HepG2 (cell line): ENCODE data around the gene TMEM253. TPM values are rescaled to one million over a fixed set of nuclear protein-coding genes. Genes with fewer than 3 reads are reported as not detected.

Source experiments
- ARID2 ChIP-seq: sonication (generic); formaldehyde crosslinking; IDR thresholded peaks from 2 replicates; pipeline ENCODE4 v1.8.1; 2022; ENCODE audit warnings: mild to moderate bottlenecking, missing genetic modification reagents, borderline replicate concordance
- ARID5B ChIP-seq: IDR thresholded peaks from 2 replicates; pipeline ENCODE4 v1.4.0; 2020; ENCODE audit warnings: mild to moderate bottlenecking, missing genetic modification reagents
- ATF7 ChIP-seq, 2 experiments: fragments of 450-650 bp in 1 of 2; sonication (generic) in 1 of 2; formaldehyde crosslinking in 1 of 2; IDR thresholded peaks; 2 replicates each; pipeline versions ENCODE4 v1.4.0 to v1.6.1; 2016 to 2020; ENCODE audit warnings: antibody characterized with exemption in 1 of 2, mild to moderate bottlenecking in 1 of 2, missing genetic modification reagents in 1 of 2
- HNRNPK ChIP-seq: fragments of 200-400 bp; formaldehyde crosslinking; IDR thresholded peaks from 2 replicates; pipeline ENCODE4 v1.6.1; 2018; ENCODE audit warnings: low read length, low read depth, moderate library complexity, mild to moderate bottlenecking; ENCODE audit not compliant: poor library complexity, severe bottlenecking
- ISL2 ChIP-seq: sonication (generic); formaldehyde crosslinking; IDR thresholded peaks from 2 replicates; pipeline ENCODE4 v1.5.0; 2020; ENCODE audit warnings: missing genetic modification reagents
- KLF12 ChIP-seq: sonication (generic); formaldehyde crosslinking; IDR thresholded peaks from 2 replicates; pipeline ENCODE4 v1.4.0; 2020; ENCODE audit warnings: missing genetic modification reagents, borderline replicate concordance
- MXI1 ChIP-seq: IDR thresholded peaks from 3 replicates; pipeline ENCODE4 v1.6.1; 2012; ENCODE audit warnings: low read depth, low read length, inconsistent platforms, borderline replicate concordance
- MYNN ChIP-seq: sonication (generic); formaldehyde crosslinking; IDR thresholded peaks from 2 replicates; pipeline ENCODE4 v1.4.0; 2020; ENCODE audit warnings: mild to moderate bottlenecking, low read depth, missing genetic modification reagents
- NR2F1 ChIP-seq, 2 experiments: fragments of 450-650 bp in 1 of 2; formaldehyde crosslinking in 1 of 2; IDR thresholded peaks; 2 replicates each; pipeline versions ENCODE4 v1.5.0 to v1.6.1; 2016 to 2020; ENCODE audit warnings: mild to moderate bottlenecking in 1 of 2, missing compliant biosample characterization in 1 of 2, missing genetic modification reagents in 1 of 2, moderate library complexity in 1 of 2
- PCBP1 ChIP-seq: fragments of 200-400 bp; formaldehyde crosslinking; IDR thresholded peaks from 2 replicates; pipeline ENCODE4 v1.6.1; 2017; ENCODE audit warnings: mild to moderate bottlenecking, low read depth, low read length, borderline replicate concordance
- PHF20 ChIP-seq: sonication (generic); formaldehyde crosslinking; IDR thresholded peaks from 2 replicates; pipeline ENCODE4 v1.5.0; 2020; ENCODE audit warnings: mild to moderate bottlenecking, missing genetic modification reagents
- TBP ChIP-seq: sonication (generic); formaldehyde crosslinking; IDR thresholded peaks from 2 replicates; pipeline ENCODE4 v1.5.0; 2020; ENCODE audit warnings: missing genetic modification reagents
- TFDP1 ChIP-seq: IDR thresholded peaks from 2 replicates; pipeline ENCODE4 v1.6.1; 2016; ENCODE audit warnings: missing compliant biosample characterization, missing genetic modification reagents, borderline replicate concordance
- ZNF235 ChIP-seq: sonication (generic); formaldehyde crosslinking; IDR thresholded peaks from 2 replicates; pipeline ENCODE4 v1.8.1; 2023; ENCODE audit warnings: mild to moderate bottlenecking, missing genetic modification reagents, borderline replicate concordance
- ZNF264 ChIP-seq: sonication (generic); formaldehyde crosslinking; IDR thresholded peaks from 2 replicates; pipeline ENCODE4 v1.4.0; 2020; ENCODE audit warnings: missing genetic modification reagents
- ZNF317 ChIP-seq: sonication (generic); formaldehyde crosslinking; IDR thresholded peaks from 2 replicates; pipeline ENCODE4 v1.5.0; 2020; ENCODE audit warnings: mild to moderate bottlenecking, missing genetic modification reagents
- ZNF597 ChIP-seq: sonication (generic); formaldehyde crosslinking; IDR thresholded peaks from 2 replicates; pipeline ENCODE4 v1.5.0; 2020; ENCODE audit warnings: missing genetic modification reagents
- ZNF704 ChIP-seq: sonication (generic); formaldehyde crosslinking; IDR thresholded peaks from 2 replicates; pipeline ENCODE4 v1.8.1; 2023; ENCODE audit warnings: mild to moderate bottlenecking, inconsistent platforms, moderate library complexity, missing genetic modification reagents, borderline replicate concordance
- ZNF784 ChIP-seq: sonication (generic); formaldehyde crosslinking; IDR thresholded peaks from 2 replicates; pipeline ENCODE4 v1.5.1; 2020; ENCODE audit warnings: missing genetic modification reagents, mild to moderate bottlenecking, borderline replicate concordance
- ZNF878 ChIP-seq: sonication (generic); formaldehyde crosslinking; IDR thresholded peaks from 2 replicates; pipeline ENCODE4 v1.8.1; 2023; ENCODE audit warnings: mild to moderate bottlenecking, missing genetic modification reagents, moderate library complexity
- polyA plus RNA-seq, 8 experiments: library from polyadenylated mRNA; depleted of rRNA in 3 of 8; stranded (reverse) in 7 of 8; unstranded in 1 of 8; fragments of >200 nt; fragmentation: Illumina TruSeq in 4 of 8; extraction: Trizol in 4 of 8; gene quantifications; 2 replicates each; pipeline versions ENCODE4 v1.2.1 to v1.2.3, GENCODE V29; 2011 to 2016; ENCODE audit warnings: low read depth in 4 of 8, missing spikeins in 1 of 8, mixed read lengths in 1 of 8; ENCODE audit not compliant: insufficient read depth in 1 of 8
- total RNA-seq, 5 experiments: library from RNA; depleted of rRNA; stranded (reverse); fragments of >200 nt; fragmentation: Illumina TruSeq; extraction: Trizol; gene quantifications; 2 replicates each; pipeline ENCODE4 v1.2.3, GENCODE V29; 2016; ENCODE audit warnings: low read depth in 1 of 5

Gene TMEM253
- total and polyA plus RNA-seq, 2 of the 13 experiments (the other 11 are each of a cell fraction or from before 2014, with no cell fraction given), result 0.29 to 0.45 TPM

- TF ChIP-seq MXI1, result no peak
- no peak for TF ChIP-seq ZNF597
- no peak for TF ChIP-seq KLF12 (CRISPR knock-in tag)
- peak; percentile 60 for TF ChIP-seq ATF7 (IDR thresholded peaks at IDR 0.05)
- TF ChIP-seq ATF7 (CRISPR knock-in tag; IDR thresholded peaks at IDR 0.05), result 0 out of 2 replicates have a peak, but pooled peaks have one; percentile 36
- no peak for TF ChIP-seq PCBP1
- TF ChIP-seq NR2F1 (CRISPR knock-in tag; IDR thresholded peaks at IDR 0.05), result no peak
- no peak for TF ChIP-seq ZNF264 (CRISPR knock-in tag)
- TF ChIP-seq ZNF878 (CRISPR knock-in tag), result no peak
- TF ChIP-seq TFDP1 (CRISPR knock-in tag), result 0 out of 2 replicates have a peak, but pooled peaks have one; percentile 25
- TF ChIP-seq ZNF317, result no peak
- no peak for TF ChIP-seq TBP (CRISPR knock-in tag)
- no peak for TF ChIP-seq ZNF704 (CRISPR knock-in tag)
- no peak for TF ChIP-seq ZNF784
- TF ChIP-seq MYNN (CRISPR knock-in tag), result no peak
- no peak for TF ChIP-seq HNRNPK
- TF ChIP-seq ARID2, result no peak
- no peak for TF ChIP-seq ZNF235 (CRISPR knock-in tag)
- TF ChIP-seq ARID5B, result no peak
- no peak for TF ChIP-seq PHF20
- no peak for TF ChIP-seq ISL2
These were observed 42.8 kb upstream of the TMEM253 start, which contains the start of gene RNASE8 (continued) for GRCh38 chr14:21057803-21058675.
